ENCODE data around the gene CADM2. TPM values are rescaled to one million over a fixed set of nuclear protein-coding genes. Genes with fewer than 3 reads are reported as not detected.

The CADM2 gene
- total RNA-seq, 4 donors from 2014 or later = 9.6 to 16.2 (median 11.5) TPM

- Histone ChIP-seq H3K27me3 (no peaks in the 10 kb centered on the region), H3K4me1 (no peaks in the 10 kb centered on the region), H3K36me3 (no peaks in the 10 kb centered on the region), H3K4me3 (no peak overlapping the region), H3K27ac (replicated peaks in 1 of 4) (no peak overlapping the region), H3K9me3 (no peaks in the 10 kb centered on the region)
- intact Hi-C loops (cut with DNase I) = no loop called here
- DNase-seq (ENCODE audit: extremely low spot score) = no peak
- 79% methylated on average over 1 of the region's 1 CpG for WGBS
- TF ChIP-seq EP300 (IDR thresholded peaks at IDR 0.05) = no peak
- TF ChIP-seq POLR2AphosphoS5 (IDR thresholded peaks at IDR 0.05) = no peak
- no peak for TF ChIP-seq POLR2A (IDR thresholded peaks at IDR 0.05; ENCODE audit: low read depth)
- no peak for TF ChIP-seq CTCF (IDR thresholded peaks at IDR 0.05)
These were observed 204.1 kb downstream of the CADM2 start for GRCh38 chr3:85162905-85163304.

- intact Hi-C loops (cut with DNase I) = no loop called here
- TF ChIP-seq EP300 (IDR thresholded peaks at IDR 0.05) (no peak), CTCF (IDR thresholded peaks at IDR 0.05) (no peak), POLR2A (IDR thresholded peaks at IDR 0.05; ENCODE audit: low read depth) (no peak), POLR2AphosphoS5 (IDR thresholded peaks at IDR 0.05) (no peak)
- DNase-seq (ENCODE audit: extremely low spot score) = no peak
- no peak overlapping the region for H3K4me3 ChIP-seq
- no peaks in the 10 kb centered on the region for H3K27me3 ChIP-seq
- 79% methylated on average over 1 of the region's 1 CpG for WGBS
- no peaks in the 10 kb centered on the region for H3K4me1 ChIP-seq
- H3K36me3 ChIP-seq = no peaks in the 10 kb centered on the region
- no peak overlapping the region for H3K27ac ChIP-seq (replicated peaks in 1 of 4)
- H3K9me3 ChIP-seq = no peaks in the 10 kb centered on the region
These were observed 205.6 kb downstream of the CADM2 start for GRCh38 chr3:85164436-85164835.

GRCh38 chr3:85167576-85167975 lies 208.8 kb downstream of the CADM2 start:
- no peaks in the 10 kb centered on the region for H3K9me3 ChIP-seq

GRCh38 chr3:85170646-85171045 lies 211.9 kb downstream of the CADM2 start:
- Histone ChIP-seq H3K27ac (replicated peaks in 1 of 4) (no peak overlapping the region), H3K27me3 (no peaks in the 10 kb centered on the region), H3K36me3 (no peaks in the 10 kb centered on the region), H3K9me3 (no peaks in the 10 kb centered on the region), H3K4me3 (no peak overlapping the region), H3K4me1 (no peaks in the 10 kb centered on the region)
- no peak for DNase-seq (ENCODE audit: extremely low spot score)
- TF ChIP-seq POLR2AphosphoS5 (IDR thresholded peaks at IDR 0.05) = no peak
- no peak for TF ChIP-seq EP300 (IDR thresholded peaks at IDR 0.05)
- TF ChIP-seq POLR2A (IDR thresholded peaks at IDR 0.05; ENCODE audit: low read depth) = no peak
- no peak for TF ChIP-seq CTCF (IDR thresholded peaks at IDR 0.05)
- intact Hi-C loops (cut with DNase I) = no loop called here
- WGBS = 75% methylated on average over 1 of the region's 1 CpG

More at GRCh38 chr3:85167576-85167975, 208.8 kb downstream of the CADM2 start:
- TF ChIP-seq POLR2AphosphoS5 (IDR thresholded peaks at IDR 0.05) (no peak), CTCF (IDR thresholded peaks at IDR 0.05) (no peak), POLR2A (IDR thresholded peaks at IDR 0.05; ENCODE audit: low read depth) (no peak), EP300 (IDR thresholded peaks at IDR 0.05) (no peak)
- WGBS = 98% methylated on average over 1 of the region's 1 CpG
- Histone ChIP-seq H3K4me3 (no peak overlapping the region), H3K36me3 (no peaks in the 10 kb centered on the region), H3K4me1 (no peaks in the 10 kb centered on the region), H3K27ac (replicated peaks in 1 of 4) (no peak overlapping the region), H3K27me3 (no peaks in the 10 kb centered on the region)
- intact Hi-C loops (cut with DNase I) = no loop called here
- no peak for DNase-seq (ENCODE audit: extremely low spot score)

GRCh38 chr3:85171976-85172375 lies 213.2 kb downstream of the CADM2 start:
- WGBS = 98% methylated on average over 1 of the region's 1 CpG
- Histone ChIP-seq H3K36me3 (no peaks in the 10 kb centered on the region), H3K27me3 (no peaks in the 10 kb centered on the region), H3K4me1 (no peaks in the 10 kb centered on the region), H3K9me3 (no peaks in the 10 kb centered on the region), H3K4me3 (no peak overlapping the region), H3K27ac (replicated peaks in 1 of 4) (no peak overlapping the region)
- intact Hi-C loops (cut with DNase I) = no loop called here
- TF ChIP-seq CTCF (IDR thresholded peaks at IDR 0.05) (no peak), POLR2A (IDR thresholded peaks at IDR 0.05; ENCODE audit: low read depth) (no peak), POLR2AphosphoS5 (IDR thresholded peaks at IDR 0.05) (no peak), EP300 (IDR thresholded peaks at IDR 0.05) (no peak)
- no peak for DNase-seq (ENCODE audit: extremely low spot score)
